Jurkat, Clone E6-1 (cell line): Measurements from ENCODE around the gene DAG1. TPM values are rescaled to one million over a fixed set of nuclear protein-coding genes. Genes with fewer than 3 reads are reported as not detected.
A peak's percentile ranks its signal among the peaks of the same experiment; 100 is the strongest.

ENCODE experiments used
- DNase-seq: peaks from one replicate; pipeline ENCODE4 v3.0.0-alpha.2; 2011; ENCODE audit warnings: low read depth, low spot score
- H3K4me3 ChIP-seq: 2 replicates; pipeline ENCODE4 v1.5.1; 2011; ENCODE audit warnings: mild to moderate bottlenecking, low read length, control low read depth, moderate library complexity
- polyA plus RNA-seq: library from polyadenylated mRNA; unstranded; fragments of >200 nt; gene quantifications from one replicate; pipeline ENCODE4 v1.2.1, GENCODE V29; 2012; ENCODE audit warnings: missing spikeins; ENCODE audit not compliant: insufficient read length, insufficient read depth

The DAG1 gene
- 4.0 TPM for polyA plus RNA-seq

GRCh38 chr3:49469936-49470713, at the start of gene DAG1:
DAG1 (plus strand) TSS chr3:49470267; CDS start chr3:49510535, 40,268 bp downstream.
- peak within 1 kb of the TSS; percentile 87 for H3K4me3 ChIP-seq
- DNase-seq = peak; percentile 94

GRCh38 chr3:49421890-49422378, 48.1 kb upstream of the DAG1 start:
- H3K4me3 ChIP-seq = no peak overlapping the region

DNA sequence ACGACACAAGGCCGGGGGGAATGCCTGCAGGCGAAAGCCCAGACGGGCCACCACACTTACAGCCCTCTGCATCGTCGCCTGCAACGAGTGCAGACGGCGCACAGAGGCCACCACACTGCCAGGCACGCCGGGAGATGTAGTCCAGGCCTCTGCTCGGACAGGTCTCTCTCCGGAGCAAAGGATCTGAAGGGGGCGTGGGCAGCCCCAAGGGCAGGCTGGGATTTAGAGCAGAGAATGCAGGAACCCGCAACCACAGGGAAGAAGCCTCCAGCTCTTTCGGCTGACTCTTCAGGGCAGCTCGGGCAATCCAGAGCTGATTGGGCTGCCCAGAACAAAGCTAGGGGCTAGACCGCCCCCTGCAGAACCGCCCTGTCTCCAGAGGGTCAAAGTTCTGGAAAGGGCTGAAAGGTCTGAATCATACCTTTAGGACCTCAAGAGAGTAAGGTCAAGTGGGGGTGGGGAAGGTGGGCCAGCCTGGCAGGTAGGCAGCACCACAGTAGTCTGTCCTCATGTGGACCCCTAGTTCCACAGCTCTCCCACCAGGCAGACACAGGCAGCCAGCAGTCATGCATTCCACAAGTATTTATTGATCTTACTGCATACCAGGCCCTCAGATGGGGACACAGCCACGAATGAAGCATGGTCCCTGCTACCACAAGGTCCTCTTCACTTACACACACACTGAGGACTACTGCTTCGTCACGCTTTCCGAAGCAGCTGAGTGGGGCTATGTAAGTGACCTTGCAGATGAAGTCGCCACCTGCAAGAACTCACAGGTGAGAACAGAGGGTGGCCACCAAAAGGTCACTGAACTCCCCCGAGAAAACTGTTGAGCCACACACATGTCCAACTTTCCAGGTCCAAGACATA, 47.5 kb upstream of the DAG1 start, which contains the start of gene AMT:
Gene AMT, minus strand, starts transcription at position 95 of the 870 bp plus-strand sequence. Its CDS starts 23 bp downstream, at position 72.
- H3K4me3 ChIP-seq = no peak within 1 kb of the TSS
- DNase-seq = no peak

More at GRCh38 chr3:49421890-49422378, 48.1 kb upstream of the DAG1 start:
- no peak for DNase-seq

- DNase-seq = no peak
- no peak overlapping the region for H3K4me3 ChIP-seq
Measured at GRCh38 chr3:49424816-49425215, 45.3 kb upstream of the DAG1 start.

DNA sequence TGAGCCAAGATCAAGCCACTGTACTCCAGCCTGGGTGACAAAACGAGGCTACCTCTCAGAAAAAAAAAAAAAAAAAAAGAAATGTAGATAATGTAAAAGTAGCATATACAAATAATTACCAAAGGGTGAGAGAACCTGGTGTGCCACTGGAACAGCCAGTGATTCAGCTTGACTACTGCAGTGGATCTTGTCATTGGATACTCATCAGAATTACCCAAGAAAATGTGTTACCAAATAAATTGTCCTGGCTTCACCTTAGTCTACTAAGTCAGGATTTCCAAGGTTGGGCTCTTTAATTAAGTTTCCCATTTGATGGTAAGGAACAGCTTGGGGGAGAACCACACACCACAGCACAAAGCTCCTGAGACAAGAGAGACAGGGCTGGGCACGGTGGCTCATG, 42.5 kb upstream of the DAG1 start:
- DNase-seq = no peak
- H3K4me3 ChIP-seq = no peak overlapping the region

DNA sequence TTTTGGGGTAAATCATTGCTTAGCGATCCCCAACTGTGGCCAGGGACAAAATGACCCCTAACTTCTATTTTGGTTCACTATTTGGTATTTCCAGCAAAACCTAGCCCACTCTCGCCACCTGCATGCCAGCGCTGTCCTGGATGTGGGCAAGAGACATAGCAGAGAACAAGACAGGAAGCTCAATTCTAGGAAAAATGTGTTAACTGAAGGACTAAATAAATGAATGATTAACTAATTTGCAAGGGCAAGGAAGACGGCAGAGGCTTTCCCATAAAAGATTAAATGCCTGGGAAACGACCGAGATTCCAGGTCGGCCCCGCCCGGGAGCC, 41.4 kb upstream of the DAG1 start:
- no peak for DNase-seq
- peak overlapping the region; percentile 78 for H3K4me3 ChIP-seq

- no peak for DNase-seq
- no peak overlapping the region for H3K4me3 ChIP-seq
Measured at GRCh38 chr3:49434731-49435130, 35.3 kb upstream of the DAG1 start.

DNA sequence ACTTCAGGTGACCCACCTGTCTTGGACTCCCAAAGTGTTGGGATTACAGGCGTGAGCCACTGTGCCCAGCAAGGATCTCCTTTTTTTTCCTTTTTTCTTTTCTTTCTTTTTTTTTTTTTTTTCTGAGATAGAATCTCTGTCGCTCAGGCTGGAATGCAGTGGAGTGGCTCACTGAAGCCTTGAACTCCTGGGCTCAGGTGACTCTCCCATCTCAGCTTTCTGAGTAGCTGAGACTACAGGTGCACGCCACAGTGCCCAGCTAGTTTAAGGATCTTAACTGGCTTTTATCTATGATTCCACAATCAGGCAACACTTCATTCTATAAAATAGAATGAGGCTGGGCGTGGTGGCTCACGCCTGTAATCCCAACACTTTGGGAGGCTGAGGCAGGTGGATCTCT, 24.7 kb upstream of the DAG1 start:
- no peak for DNase-seq
- H3K4me3 ChIP-seq = no peak overlapping the region

DNA sequence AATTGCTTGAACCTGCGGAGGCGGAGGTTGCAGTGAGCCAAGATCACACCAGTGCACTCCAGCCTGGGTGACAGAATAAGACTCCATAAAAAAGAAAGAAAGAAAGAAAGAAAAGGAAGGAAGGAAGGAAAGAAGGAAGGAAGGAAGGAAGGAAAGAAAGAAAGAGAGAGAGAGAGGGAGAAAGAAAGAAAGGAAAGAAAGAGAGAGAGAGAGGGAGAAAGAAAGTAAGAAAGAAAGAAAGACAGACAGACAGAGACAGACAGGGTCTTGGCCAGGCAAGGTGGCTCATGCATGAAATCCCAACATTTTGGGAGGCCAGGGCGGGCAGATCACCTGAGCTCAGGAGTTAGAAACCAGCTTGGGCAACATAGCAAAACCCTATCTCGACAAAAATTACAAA, 16.4 kb upstream of the DAG1 start:
- no peak for DNase-seq
- H3K4me3 ChIP-seq = no peak overlapping the region

GRCh38 chr3:49454458-49454857, 15.6 kb upstream of the DAG1 start:
- no peak overlapping the region for H3K4me3 ChIP-seq
- no peak for DNase-seq

DNA sequence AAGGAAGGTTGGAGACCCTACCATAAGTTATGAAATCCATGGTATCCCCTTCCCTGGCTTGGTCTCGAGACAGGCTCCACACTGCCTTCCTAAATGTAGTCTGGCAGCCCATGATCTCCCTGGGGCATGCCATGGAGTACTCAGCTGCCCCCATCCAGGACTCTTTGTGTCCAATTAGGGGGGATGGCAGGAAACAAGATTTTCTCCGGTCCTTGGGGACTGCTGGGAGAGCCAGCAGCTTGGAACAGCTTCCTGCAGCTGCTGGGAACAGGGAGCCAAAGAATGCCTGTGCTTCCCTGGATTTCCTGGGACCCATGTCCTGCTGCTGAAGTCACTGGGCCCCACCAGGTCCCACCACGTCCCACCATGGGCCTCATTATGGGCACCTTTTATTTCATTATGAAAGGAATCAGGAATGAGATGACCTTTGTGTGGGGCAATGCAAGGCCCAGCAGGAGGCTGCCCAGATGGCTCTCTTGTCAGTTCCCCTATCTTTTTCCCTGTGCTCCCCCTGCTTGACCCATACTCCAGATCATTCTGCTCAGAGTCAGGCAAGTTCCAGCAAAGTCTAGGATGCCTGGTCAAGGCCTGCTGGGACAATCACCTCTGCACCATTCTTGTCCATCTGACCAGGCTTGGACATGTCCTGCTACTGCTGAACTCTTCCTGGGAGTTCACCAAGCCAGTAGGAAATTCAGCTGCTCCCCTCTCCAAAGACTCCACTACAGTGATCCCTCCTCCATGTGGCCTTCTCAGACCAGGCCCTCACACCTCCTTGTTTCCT, 15.0 kb upstream of the DAG1 start:
- no peak overlapping the region for H3K4me3 ChIP-seq
- no peak for DNase-seq

- DNase-seq = no peak
- H3K4me3 ChIP-seq = no peak overlapping the region
Measured at GRCh38 chr3:49456466-49456865, 13.6 kb upstream of the DAG1 start.

DNA sequence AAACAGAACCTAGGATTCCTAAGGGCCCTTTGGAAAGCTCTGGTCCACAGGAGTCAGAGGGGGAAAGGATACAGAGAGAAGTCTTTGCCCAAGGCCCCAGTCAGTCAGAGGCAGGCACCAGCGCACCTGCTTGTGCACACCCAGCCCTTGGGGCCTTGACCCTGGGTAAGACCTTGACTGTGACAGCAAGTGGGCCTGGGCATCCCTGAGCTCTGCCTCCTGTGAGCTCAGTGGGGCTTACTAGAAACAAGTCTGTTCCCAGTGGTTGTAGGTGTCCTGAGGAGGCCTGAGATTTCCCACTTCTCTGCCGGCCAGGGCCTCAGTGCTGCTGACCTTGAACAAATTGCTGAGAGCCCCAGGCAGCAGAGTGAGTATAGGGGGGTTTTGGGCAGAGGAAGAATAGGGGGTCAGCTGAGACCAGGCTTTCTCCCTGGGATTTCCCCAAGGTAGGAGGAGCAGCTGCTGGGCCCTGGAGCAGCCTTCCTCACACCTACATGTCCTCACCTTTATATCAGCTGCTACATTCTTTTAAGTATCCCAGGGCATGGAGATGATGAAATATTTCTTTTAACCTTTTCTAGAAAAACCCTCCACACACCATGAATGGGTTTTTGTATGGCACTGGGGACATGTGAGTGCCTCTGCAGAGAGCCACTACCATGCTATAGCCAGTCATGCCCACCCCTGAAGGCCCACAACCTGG, 9.7 kb upstream of the DAG1 start:
- no peak overlapping the region for H3K4me3 ChIP-seq
- DNase-seq = no peak

GRCh38 chr3:49460956-49461355, 9.1 kb upstream of the DAG1 start:
- DNase-seq = no peak
- H3K4me3 ChIP-seq = no peak overlapping the region

DNA sequence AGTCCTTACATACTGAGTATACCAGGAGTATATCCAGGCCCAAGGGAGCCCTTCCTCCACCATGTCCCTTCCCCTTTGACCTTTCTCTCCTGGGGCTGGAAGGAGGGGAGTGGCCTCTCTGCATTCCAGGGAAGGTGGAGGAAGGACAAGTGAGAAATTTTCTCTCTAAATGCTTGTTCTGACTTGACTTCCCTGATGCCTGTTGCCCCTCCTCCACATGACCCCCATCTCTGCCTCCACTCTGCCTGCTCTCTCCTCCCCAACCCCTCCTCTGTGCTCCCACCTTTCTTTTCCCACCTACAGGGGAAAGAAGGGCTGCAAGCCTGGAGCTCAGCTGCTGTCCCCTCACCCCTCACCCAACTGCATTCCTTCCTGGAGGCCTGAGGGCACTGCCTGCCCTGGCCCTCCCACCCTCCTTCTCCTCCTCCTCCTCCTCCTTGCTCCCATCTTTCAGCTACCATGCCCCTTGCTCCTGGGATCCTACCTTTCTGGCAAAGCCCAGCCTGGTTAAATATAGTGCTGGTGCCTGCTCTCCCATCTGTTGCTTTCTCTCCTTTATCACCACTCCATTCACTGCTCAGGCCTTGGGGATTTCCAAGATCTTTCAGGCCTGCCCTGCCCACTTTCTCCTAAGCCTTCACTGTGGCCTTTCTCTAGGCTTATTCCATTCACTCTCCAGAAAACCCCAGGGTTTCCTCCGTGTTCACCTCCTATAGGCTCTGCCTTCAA, 8.5 kb upstream of the DAG1 start:
- no peak overlapping the region for H3K4me3 ChIP-seq
- DNase-seq = no peak

DNA sequence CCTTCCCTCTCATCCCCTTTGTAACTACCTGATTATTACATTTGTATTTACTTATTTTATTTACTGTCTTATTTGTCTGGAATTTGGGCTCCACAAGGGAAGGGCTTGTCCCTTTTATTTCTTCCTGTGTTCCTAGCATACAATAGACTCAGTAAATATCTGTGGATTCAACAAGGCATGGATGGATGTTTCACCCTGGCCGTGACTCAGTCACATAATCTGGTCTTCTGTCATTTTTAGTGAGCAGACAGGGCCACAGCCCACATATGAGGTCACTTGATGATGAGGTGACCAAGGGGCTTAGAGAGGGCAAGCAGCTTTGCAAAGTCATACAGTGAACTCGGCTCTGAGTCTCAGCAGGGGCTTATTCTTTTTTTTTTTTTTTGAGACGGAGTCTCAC, 7.8 kb upstream of the DAG1 start:
- no peak overlapping the region for H3K4me3 ChIP-seq
- no peak for DNase-seq

DNA sequence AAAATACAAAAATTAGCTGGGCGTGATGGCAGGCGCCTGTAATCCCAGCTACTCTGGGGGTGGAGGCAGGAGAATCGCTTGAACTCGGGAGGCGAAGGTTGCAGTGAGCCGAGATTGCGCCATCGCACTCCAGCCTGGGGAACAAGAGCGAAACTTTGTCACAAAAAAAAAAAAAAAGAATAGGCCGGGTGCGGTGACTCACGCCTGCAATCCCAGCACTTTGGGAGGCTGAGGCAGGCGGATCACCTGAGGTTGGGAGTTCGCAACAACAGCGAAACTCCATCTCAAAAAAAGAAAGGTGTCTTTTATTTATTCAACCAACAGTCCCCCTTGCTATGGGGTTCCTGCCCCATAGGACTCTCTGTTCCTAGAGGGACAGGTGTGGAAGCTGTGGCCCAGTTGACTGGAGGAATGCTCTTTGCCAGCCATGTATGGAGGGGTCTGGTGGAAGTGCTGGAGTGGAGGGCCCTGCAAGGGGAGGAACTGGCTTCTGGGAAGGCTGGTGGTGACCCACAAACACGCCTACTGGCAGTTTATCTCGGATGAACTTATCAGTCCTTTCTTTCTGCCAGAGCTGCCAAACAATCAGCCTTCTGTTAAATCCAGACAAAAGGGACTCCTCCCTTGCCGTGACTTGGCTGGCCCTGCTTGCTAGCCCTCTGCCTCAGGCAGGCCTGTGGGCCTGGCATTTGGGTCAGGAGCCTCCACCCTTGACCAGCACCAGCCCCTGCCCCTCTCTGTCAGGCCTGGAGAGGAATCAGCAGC, 4.6 kb upstream of the DAG1 start:
- DNase-seq = no peak
- no peak overlapping the region for H3K4me3 ChIP-seq
